Brain microvascular endothelial cell (primary cell): Measurements from ENCODE around the gene RBMXL3.

Source experiments
- DNase-seq: peaks from one replicate; pipeline ENCODE4 v3.0.0-alpha.2; 2020
- H3K27ac ChIP-seq: fragments of 250-450 bp; sonication (Bioruptor Pico); 2 replicates; pipeline ENCODE4 v1.5.1; 2020; ENCODE audit warnings: mild to moderate bottlenecking, moderate library complexity
- H3K27me3 ChIP-seq: fragments of 250-450 bp; sonication (Bioruptor Pico); replicated peaks from 2 replicates; pipeline ENCODE4 v1.5.1; 2020; ENCODE audit warnings: mild to moderate bottlenecking
- H3K36me3 ChIP-seq: fragments of 250-450 bp; sonication (Bioruptor Pico); replicated peaks from 2 replicates; pipeline ENCODE4 v1.5.1; 2020; ENCODE audit warnings: mild to moderate bottlenecking
- H3K4me3 ChIP-seq: 2 replicates; pipeline ENCODE4 v1.5.1; 2011; ENCODE audit warnings: low read depth, mild to moderate bottlenecking, control low read depth, low read length, moderate library complexity
- CTCF ChIP-seq: IDR thresholded peaks from 2 replicates; pipeline ENCODE4 v1.5.1; 2011; ENCODE audit warnings: low read depth, mild to moderate bottlenecking, moderate library complexity, low read length, control low read depth, inconsistent platforms; ENCODE audit errors: missing control alignments
- in situ Hi-C: cut with HindIII; loops from 2 replicates; pipeline ENCODE4 v1.10.0; 2017; ENCODE audit warnings: low sequenced_read_pairs, low pct_ligation_motif_present

Gene RBMXL3

GRCh38 chrX:115178473-115178872, 10.7 kb upstream of the RBMXL3 start:
- H3K27ac ChIP-seq = no peak overlapping the region
- H3K27me3 ChIP-seq = no peaks in the 10 kb centered on the region
- no peak for TF ChIP-seq CTCF
- no peaks in the 10 kb centered on the region for H3K36me3 ChIP-seq
- in situ Hi-C loops = no loop called here
- H3K4me3 ChIP-seq = no peak overlapping the region
- DNase-seq = no peak

- DNase-seq = no peak
- H3K4me3 ChIP-seq = no peak overlapping the region
- TF ChIP-seq CTCF = no peak
- no peaks in the 10 kb centered on the region for H3K36me3 ChIP-seq
- no peak overlapping the region for H3K27ac ChIP-seq
- in situ Hi-C loops = no loop called here
- H3K27me3 ChIP-seq = no peaks in the 10 kb centered on the region
These were observed 5.2 kb upstream of the RBMXL3 start for GRCh38 chrX:115183980-115184379.

GRCh38 chrX:115189646-115190635, 731 bp downstream of the RBMXL3 start:
- DNase-seq = no peak
- no peak for TF ChIP-seq CTCF
- Histone ChIP-seq H3K27me3 (no peaks in the 10 kb centered on the region), H3K4me3 (no peak overlapping the region), H3K27ac (no peak overlapping the region), H3K36me3 (no peaks in the 10 kb centered on the region)
- in situ Hi-C loops = no loop called here

GRCh38 chrX:115190636-115191489, 1.7 kb downstream of the RBMXL3 start:
- Histone ChIP-seq H3K27ac (no peak overlapping the region), H3K27me3 (no peaks in the 10 kb centered on the region), H3K36me3 (no peaks in the 10 kb centered on the region), H3K4me3 (no peak overlapping the region)
- no peak for DNase-seq
- in situ Hi-C loops = no loop called here
- no peak for TF ChIP-seq CTCF

- in situ Hi-C loops = no loop called here
- TF ChIP-seq CTCF = no peak
- Histone ChIP-seq H3K27ac (no peak overlapping the region), H3K27me3 (no peaks in the 10 kb centered on the region), H3K4me3 (no peak overlapping the region), H3K36me3 (no peaks in the 10 kb centered on the region)
- DNase-seq = no peak
These were observed 2.5 kb downstream of the RBMXL3 start for GRCh38 chrX:115191490-115192243.
